ENCODE results near the gene NANOGP8. TPM values are rescaled to one million over a fixed set of nuclear protein-coding genes. Genes with fewer than 3 reads are reported as not detected.
"Not testable (repeated sequence)": the region's sequence is repeated elsewhere in the genome, so short reads cannot be mapped to it uniquely, and the experiment has no call there.

NANOGP8 gene
- total RNA-seq, 4 donors from 2014 or later: 0.63 to 3.3 (median 0.71) TPM; not detected in 1

DNA sequence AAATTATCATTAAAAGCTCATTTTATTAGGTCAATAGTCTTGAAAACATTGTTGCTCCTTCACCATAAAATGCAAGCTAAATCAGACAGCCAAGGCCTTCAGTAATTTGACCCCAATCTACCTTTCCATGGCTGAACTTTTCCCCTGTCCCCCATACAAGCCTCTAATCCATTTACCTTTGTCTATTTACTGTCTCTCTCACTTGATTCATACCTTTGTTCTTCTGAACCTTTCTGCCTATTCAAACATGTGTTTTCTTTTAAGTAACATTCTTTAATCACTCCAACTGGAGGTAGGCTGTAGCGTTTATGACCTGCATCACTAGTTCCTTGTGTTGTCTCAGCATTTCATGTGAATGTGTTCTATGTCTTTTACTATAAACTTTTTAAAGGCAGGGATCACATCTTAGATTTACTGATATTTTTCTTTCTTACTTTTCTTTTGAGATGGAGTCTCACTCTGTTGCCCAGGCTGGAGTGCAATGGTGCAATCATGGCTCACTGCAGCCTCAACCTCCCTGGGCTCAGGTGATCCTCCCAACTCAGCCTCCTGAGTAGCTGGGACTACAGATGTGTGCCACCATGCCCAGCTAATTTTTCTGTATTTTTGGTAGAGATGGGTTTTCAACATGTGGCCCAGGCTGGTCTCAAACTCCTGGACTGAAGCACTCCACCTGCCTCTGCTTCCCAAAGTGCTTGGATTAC, 5.2 kb upstream of the NANOGP8 start:
- peak; percentile 45 for DNase-seq (ENCODE audit: extremely low spot score)
- Histone ChIP-seq H3K4me1 (peaks cover 0 to 33% (median 14%) of the 10 kb centered on the region in 4 donors), H3K27me3 (no peaks in the 10 kb centered on the region), H3K4me3 (no peak overlapping the region), H3K27ac (replicated peaks in 1 of 4) (no peak overlapping the region), H3K36me3 (no peaks in the 10 kb centered on the region), H3K9me3 (no peaks in the 10 kb centered on the region)
- whole genome bisulfite sequencing: 84% methylated on average over 1 of the region's 1 CpG
- TF ChIP-seq EP300 (IDR thresholded peaks at IDR 0.05): no peak
- TF ChIP-seq, protein P1, sequence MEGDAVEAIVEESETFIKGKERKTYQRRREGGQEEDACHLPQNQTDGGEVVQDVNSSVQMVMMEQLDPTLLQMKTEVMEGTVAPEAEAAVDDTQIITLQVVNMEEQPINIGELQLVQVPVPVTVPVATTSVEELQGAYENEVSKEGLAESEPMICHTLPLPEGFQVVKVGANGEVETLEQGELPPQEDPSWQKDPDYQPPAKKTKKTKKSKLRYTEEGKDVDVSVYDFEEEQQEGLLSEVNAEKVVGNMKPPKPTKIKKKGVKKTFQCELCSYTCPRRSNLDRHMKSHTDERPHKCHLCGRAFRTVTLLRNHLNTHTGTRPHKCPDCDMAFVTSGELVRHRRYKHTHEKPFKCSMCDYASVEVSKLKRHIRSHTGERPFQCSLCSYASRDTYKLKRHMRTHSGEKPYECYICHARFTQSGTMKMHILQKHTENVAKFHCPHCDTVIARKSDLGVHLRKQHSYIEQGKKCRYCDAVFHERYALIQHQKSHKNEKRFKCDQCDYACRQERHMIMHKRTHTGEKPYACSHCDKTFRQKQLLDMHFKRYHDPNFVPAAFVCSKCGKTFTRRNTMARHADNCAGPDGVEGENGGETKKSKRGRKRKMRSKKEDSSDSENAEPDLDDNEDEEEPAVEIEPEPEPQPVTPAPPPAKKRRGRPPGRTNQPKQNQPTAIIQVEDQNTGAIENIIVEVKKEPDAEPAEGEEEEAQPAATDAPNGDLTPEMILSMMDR (IDR thresholded peaks at IDR 0.05): no peak
- no peak for TF ChIP-seq POLR2AphosphoS5 (IDR thresholded peaks at IDR 0.05)
- TF ChIP-seq POLR2A (IDR thresholded peaks at IDR 0.05; ENCODE audit: low read depth): no peak
- intact Hi-C loops (cut with DNase I): no loop called here

DNA sequence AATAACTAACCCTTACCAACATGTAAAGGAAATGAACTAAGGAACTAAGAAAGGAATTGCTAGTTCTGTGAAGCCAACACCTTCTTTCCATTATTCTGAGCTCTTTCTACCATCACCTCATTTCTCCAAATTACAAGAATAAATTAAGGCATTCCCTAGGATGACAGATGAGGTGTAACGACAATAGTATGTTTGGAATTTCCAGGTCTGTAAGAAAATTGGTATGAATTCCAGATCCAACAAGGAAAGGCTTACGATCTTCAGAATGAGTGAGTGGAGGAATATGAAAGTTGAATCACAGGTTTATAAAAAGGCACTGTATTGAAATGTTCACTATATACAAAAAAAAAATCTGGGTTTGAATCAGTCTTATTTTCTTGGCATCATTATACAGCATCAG, 4.5 kb upstream of the NANOGP8 start:
- Histone ChIP-seq H3K27me3 (no peaks in the 10 kb centered on the region), H3K9me3 (no peaks in the 10 kb centered on the region), H3K4me1 (peaks cover 0 to 31% (median 14%) of the 10 kb centered on the region in 4 donors), H3K36me3 (no peaks in the 10 kb centered on the region), H3K4me3 (no peak overlapping the region), H3K27ac (replicated peaks in 1 of 4) (no peak overlapping the region)
- TF ChIP-seq POLR2A (IDR thresholded peaks at IDR 0.05; ENCODE audit: low read depth) (no peak), EP300 (IDR thresholded peaks at IDR 0.05) (no peak), POLR2AphosphoS5 (IDR thresholded peaks at IDR 0.05) (no peak)
- TF ChIP-seq, protein P1 (IDR thresholded peaks at IDR 0.05): no peak
- WGBS: 38% methylated on average over 2 of the region's 2 CpGs
- DNase-seq (ENCODE audit: extremely low spot score): no peak
- intact Hi-C loops (cut with DNase I): no loop called here

DNA sequence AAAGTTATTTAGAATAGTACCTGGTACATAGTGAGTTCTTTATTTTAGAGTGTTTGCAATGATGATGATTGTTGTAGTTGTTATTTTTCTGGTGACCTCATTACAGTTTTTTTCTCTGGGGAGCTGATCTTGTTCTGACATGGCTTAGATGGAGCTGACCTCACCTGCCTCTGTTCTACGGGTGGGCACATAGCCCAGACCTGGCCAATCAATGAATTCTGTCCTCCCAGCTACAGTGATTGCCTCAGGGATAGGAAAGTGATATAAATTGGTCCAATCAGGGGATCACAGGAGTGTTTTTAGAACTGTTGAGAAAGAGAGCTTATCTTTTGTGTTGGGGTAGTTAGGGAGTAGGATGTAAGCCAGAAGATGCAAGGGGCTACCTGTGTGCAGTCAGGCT, 3.2 kb upstream of the NANOGP8 start:
- WGBS: 93% methylated on average over 1 of the region's 1 CpG
- peak; percentile 37 for DNase-seq (ENCODE audit: extremely low spot score)
- Histone ChIP-seq H3K4me1 (peaks cover 0 to 21% (median 14%) of the 10 kb centered on the region in 4 donors), H3K27ac (replicated peaks in 1 of 4) (no peak overlapping the region), H3K27me3 (no peaks in the 10 kb centered on the region), H3K4me3 (no peak overlapping the region), H3K9me3 (no peaks in the 10 kb centered on the region), H3K36me3 (no peaks in the 10 kb centered on the region)
- no peak for TF ChIP-seq EP300 (IDR thresholded peaks at IDR 0.05)
- TF ChIP-seq, protein P1 (IDR thresholded peaks at IDR 0.05): no peak
- no peak for TF ChIP-seq POLR2A (IDR thresholded peaks at IDR 0.05; ENCODE audit: low read depth)
- no peak for TF ChIP-seq POLR2AphosphoS5 (IDR thresholded peaks at IDR 0.05)
- intact Hi-C loops (cut with DNase I): no loop called here

DNA sequence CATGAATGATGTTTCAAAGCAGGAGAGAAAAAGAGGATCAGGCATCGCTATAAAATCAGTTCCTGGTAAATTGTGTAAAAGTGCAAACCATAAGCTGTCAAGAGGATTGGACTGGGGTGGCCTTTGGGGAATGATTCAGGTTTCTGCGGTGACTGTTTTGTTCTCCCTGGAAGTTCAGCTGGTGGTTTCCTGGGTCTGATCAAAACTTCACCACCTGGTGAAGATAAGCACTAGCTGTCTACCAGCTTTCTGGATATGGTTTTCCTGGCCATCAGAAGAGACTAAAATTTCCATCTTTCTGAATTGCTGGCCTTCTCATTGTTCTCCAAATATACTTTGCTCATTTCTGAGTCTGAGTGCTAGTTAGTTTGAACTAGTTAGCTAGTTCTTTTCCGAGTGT, 2.7 kb upstream of the NANOGP8 start:
- H3K27ac ChIP-seq (replicated peaks in 1 of 4): no peak overlapping the region
- H3K4me3 ChIP-seq: no peak overlapping the region
- no peaks in the 10 kb centered on the region for H3K27me3 ChIP-seq
- WGBS: 86% methylated on average over 3 of the region's 3 CpGs
- H3K4me1 ChIP-seq: peaks cover 0 to 21% (median 14%) of the 10 kb centered on the region in 4 donors
- DNase-seq (ENCODE audit: extremely low spot score): no peak
- intact Hi-C loops (cut with DNase I): no loop called here
- no peaks in the 10 kb centered on the region for H3K36me3 ChIP-seq
- no peaks in the 10 kb centered on the region for H3K9me3 ChIP-seq
- TF ChIP-seq, protein P1 (IDR thresholded peaks at IDR 0.05): no peak
- TF ChIP-seq POLR2AphosphoS5 (IDR thresholded peaks at IDR 0.05) (no peak), EP300 (IDR thresholded peaks at IDR 0.05) (no peak), POLR2A (IDR thresholded peaks at IDR 0.05; ENCODE audit: low read depth) (no peak)

DNA sequence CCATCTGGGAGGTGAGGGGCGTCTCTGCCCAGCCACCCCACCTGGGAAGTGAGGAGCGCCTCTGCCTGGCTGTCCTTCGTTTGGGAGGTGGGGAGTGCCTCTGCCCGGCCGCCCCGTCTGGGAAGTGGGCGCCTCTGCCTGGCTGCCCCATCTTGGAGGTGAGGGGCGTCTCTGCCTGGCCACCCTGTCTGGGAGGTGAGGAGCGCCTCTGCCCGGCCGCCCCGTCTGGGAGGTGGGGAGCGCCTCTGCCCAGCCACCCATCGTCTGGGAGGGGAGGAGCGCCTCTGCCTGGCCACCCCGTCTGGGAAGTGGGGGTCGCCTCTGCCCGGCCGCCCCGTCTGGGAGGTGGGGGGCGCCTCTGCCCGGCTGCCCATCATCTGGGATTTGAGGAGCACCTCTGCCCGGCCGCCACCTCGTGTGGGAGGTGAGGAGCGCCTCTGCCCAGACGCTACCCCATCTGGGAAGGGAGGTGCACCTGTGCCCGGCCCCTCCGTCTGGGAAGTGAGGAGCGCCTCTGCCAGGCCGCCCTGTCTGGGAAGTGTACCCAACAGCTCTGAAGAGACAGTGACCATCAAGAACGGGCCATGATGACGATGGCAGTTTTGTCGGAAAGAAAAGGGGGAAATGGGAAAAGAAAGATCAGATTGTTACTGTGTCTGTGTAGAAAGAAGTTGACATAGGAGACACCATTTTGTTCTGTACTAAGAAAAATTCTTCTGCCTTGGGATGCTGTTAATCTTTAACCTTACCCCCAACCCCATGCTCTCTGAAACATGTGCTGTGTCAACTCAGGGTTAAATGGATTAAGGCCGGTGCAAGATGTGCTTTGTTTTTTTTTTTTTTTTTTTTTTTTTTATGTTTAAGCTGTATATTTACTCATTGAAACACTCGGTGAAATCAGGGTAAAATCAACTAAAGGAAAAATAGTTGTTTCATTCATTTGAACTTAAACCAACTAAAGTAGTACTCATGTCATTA, 2.4 kb downstream of the NANOGP8 start:
- H3K36me3 ChIP-seq; H3K9me3 ChIP-seq; H3K27ac ChIP-seq (replicated peaks in 1 of 4); H3K4me3 ChIP-seq; H3K27me3 ChIP-seq; DNase-seq (ENCODE audit: extremely low spot score); intact Hi-C loops (cut with DNase I): not testable (repeated sequence)
- 97% methylated on average over 13 of the region's 36 CpGs for WGBS
- H3K4me1 ChIP-seq: peaks cover 0 to 23% (median 21%) of the 10 kb centered on the region in 4 donors

DNA sequence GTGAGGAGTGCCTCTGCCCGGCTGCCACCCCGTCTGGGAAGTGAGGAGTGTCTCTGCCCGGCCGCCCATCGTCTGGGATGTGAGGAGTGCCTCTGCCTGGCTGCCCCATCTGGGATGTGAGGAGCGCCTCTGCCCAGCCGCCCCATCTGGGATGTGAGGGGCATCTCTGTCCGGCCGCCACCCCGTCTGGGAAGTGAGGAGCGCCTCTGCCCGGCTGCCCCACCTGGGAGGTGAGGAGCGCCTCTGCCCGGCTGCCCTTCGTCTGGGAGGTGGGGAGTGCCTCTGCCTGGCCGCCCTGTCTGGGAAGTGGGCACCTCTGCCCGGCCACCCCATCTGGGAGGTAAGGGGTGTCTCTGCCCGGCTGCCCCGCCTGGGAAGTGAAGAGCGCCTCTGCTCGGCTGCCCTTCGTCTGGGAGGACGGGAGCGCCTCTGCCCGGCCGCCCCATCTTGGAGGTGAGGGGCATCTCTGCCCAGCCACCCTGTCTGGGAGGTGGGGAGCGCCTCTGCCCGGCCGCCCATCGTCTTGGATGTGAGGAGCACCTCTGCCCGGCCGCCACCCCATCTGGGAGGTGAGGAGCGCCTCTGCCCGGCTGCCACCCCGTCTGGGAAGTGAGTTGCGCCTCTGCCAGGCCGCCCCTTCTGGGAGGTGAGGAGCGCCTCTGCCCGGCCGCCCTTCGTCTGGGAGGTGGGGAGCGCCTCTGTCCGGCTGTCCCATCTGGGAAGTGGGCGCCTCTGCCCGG, 3.3 kb downstream of the NANOGP8 start:
- H3K4me1 ChIP-seq: peaks cover 0 to 23% (median 21%) of the 10 kb centered on the region in 4 donors
- intact Hi-C loops (cut with DNase I); DNase-seq (ENCODE audit: extremely low spot score); H3K9me3 ChIP-seq; H3K4me3 ChIP-seq; H3K27me3 ChIP-seq; H3K27ac ChIP-seq (replicated peaks in 1 of 4); H3K36me3 ChIP-seq: not testable (repeated sequence)
- WGBS: 90% methylated on average over 28 of the region's 45 CpGs
